HEK293T (cell line): ENCODE results near the gene EIF4B.
"Not testable (repeated sequence)": the region's sequence is repeated elsewhere in the genome, so short reads cannot be mapped to it uniquely, and the experiment has no call there.

Experiments used
- CTCF ChIA-PET: fragments of 350-600 bp; formaldehyde crosslinking; extraction: SDS; loops from one replicate; lab custom pipeline; 2021; ENCODE audit warnings: antibody characterized with exemption, inconsistent platforms; lab: Yijun Ruan, JAX
- POLR2A ChIA-PET: fragments of 350-600 bp; formaldehyde crosslinking; extraction: SDS; loops from one replicate; lab custom pipeline; 2020; ENCODE audit warnings: antibody characterized with exemption, inconsistent platforms; lab: Yijun Ruan, JAX
- DNase-seq: peaks from one replicate; pipeline ENCODE4 v3.0.0; 2012; ENCODE audit warnings: mixed read lengths; ENCODE audit errors: extremely low spot score
- ARNT ChIP-seq: fragments of 450-650 bp; IDR thresholded peaks from 2 replicates; pipeline ENCODE4 v1.6.1; 2017; ENCODE audit warnings: mild to moderate bottlenecking
- BHLHE40 ChIP-seq: fragments of 450-650 bp; IDR thresholded peaks from 2 replicates; pipeline ENCODE4 v1.6.1; 2016; ENCODE audit warnings: mild to moderate bottlenecking, moderate library complexity, borderline replicate concordance
- CTBP1 ChIP-seq: fragments of 450-650 bp; IDR thresholded peaks from 2 replicates; pipeline ENCODE4 v1.6.1; 2016; ENCODE audit warnings: borderline replicate concordance
- ELF4 ChIP-seq: fragments of 450-650 bp; IDR thresholded peaks from 2 replicates; pipeline ENCODE4 v1.6.1; 2017; ENCODE audit warnings: antibody characterized with exemption
- FOXA1 ChIP-seq: fragments of 450-650 bp; IDR thresholded peaks from 2 replicates; pipeline ENCODE4 v1.6.1; 2016; ENCODE audit warnings: mild to moderate bottlenecking
- FOXK2 ChIP-seq: fragments of 450-650 bp; IDR thresholded peaks from 2 replicates; pipeline ENCODE4 v1.6.1; 2016; ENCODE audit warnings: mild to moderate bottlenecking
- FOXM1 ChIP-seq: fragments of 450-650 bp; IDR thresholded peaks from 2 replicates; pipeline ENCODE4 v1.6.1; 2017; ENCODE audit warnings: mild to moderate bottlenecking, borderline replicate concordance
- HDGF ChIP-seq: fragments of 450-650 bp; IDR thresholded peaks from 2 replicates; pipeline ENCODE4 v1.6.1; 2017; ENCODE audit warnings: antibody characterized with exemption, borderline replicate concordance
- L3MBTL2 ChIP-seq: fragments of 450-650 bp; conservative IDR thresholded peaks from 2 replicates; pipeline ENCODE4 v1.6.1; 2016; ENCODE audit warnings: mild to moderate bottlenecking
- LEF1 ChIP-seq: fragments of 450-650 bp; IDR thresholded peaks from 2 replicates; pipeline ENCODE4 v1.6.1; 2017; ENCODE audit warnings: mild to moderate bottlenecking, borderline replicate concordance
- NFRKB ChIP-seq: fragments of 450-650 bp; IDR thresholded peaks from 2 replicates; pipeline ENCODE4 v1.6.1; 2016; ENCODE audit warnings: mild to moderate bottlenecking, moderate library complexity
- PKNOX1 ChIP-seq: fragments of 450-650 bp; IDR thresholded peaks from 2 replicates; pipeline ENCODE4 v1.6.1; 2016
- SP1 ChIP-seq: fragments of 450-650 bp; IDR thresholded peaks from 2 replicates; pipeline ENCODE4 v1.6.1; 2017
- SUZ12 ChIP-seq: fragments of 450-650 bp; IDR thresholded peaks from 2 replicates; pipeline ENCODE4 v1.6.1; 2016; ENCODE audit warnings: mild to moderate bottlenecking
- TARDBP ChIP-seq: fragments of 450-650 bp; IDR thresholded peaks from 2 replicates; pipeline ENCODE4 v1.6.1; 2016
- ZNF384 ChIP-seq: fragments of 450-650 bp; IDR thresholded peaks from 2 replicates; pipeline ENCODE4 v1.6.1; 2016

EIF4B gene

GRCh38 chr12:52988898-52989297, 17.4 kb upstream of the EIF4B start:
- POLR2A ChIA-PET = no interaction called here
- CTCF ChIA-PET = no interaction called here
- DNase-seq = no peak
- TF ChIP-seq ARNT = no peak
- TF ChIP-seq L3MBTL2 = no peak
- no peak for TF ChIP-seq TARDBP
- no peak for TF ChIP-seq SP1
- TF ChIP-seq HDGF = no peak
- no peak for TF ChIP-seq ZNF384
- no peak for TF ChIP-seq LEF1
- no peak for TF ChIP-seq BHLHE40

- ChIA-PET POLR2A (no interaction called here), CTCF (no interaction called here)
- no peak for DNase-seq
- TF ChIP-seq PKNOX1 (no peak), CTBP1 (no peak), BHLHE40 (no peak), FOXK2 (no peak), HDGF (no peak), ELF4 (no peak), ARNT (no peak), TARDBP (no peak), L3MBTL2 (no peak), SP1 (no peak), FOXA1 (no peak), NFRKB (no peak), FOXM1 (no peak), ZNF384 (no peak), LEF1 (no peak), SUZ12 (no peak)
Measured at GRCh38 chr12:52990206-52990605, 16.1 kb upstream of the EIF4B start.

GRCh38 chr12:52992240-52992639, 14.0 kb upstream of the EIF4B start:
- ChIA-PET POLR2A (interaction anchor here (2.4 kb wide), 1 partner anchor 14 kb away, joined by 16 read pairs; the partner anchor contains the start of gene EIF4B), CTCF (interaction anchor here (1.0 to 2.9 kb wide), 3 partner anchors 11 to 112 kb away, joined by 3 to 13 read pairs (median 6); no protein-coding TSS in a partner anchor)
- DNase-seq = not testable (repeated sequence)

GRCh38 chr12:52992699-52993557, 13.3 kb upstream of the EIF4B start:
- no peak for DNase-seq
- TF ChIP-seq CTBP1 (no peak), LEF1 (no peak), SP1 (no peak), HDGF (no peak), L3MBTL2 (no peak), FOXA1 (no peak), TARDBP (no peak), BHLHE40 (no peak), SUZ12 (no peak), NFRKB (no peak), FOXK2 (no peak), FOXM1 (no peak), ZNF384 (no peak), ARNT (no peak), ELF4 (no peak), PKNOX1 (no peak)
- POLR2A ChIA-PET = interaction anchor here (2.4 kb wide), 1 partner anchor 14 kb away, joined by 16 read pairs; the partner anchor contains the start of gene EIF4B
- CTCF ChIA-PET = interaction anchor here (1.9 to 2.9 kb wide), 3 partner anchors 12 to 113 kb away, joined by 5 to 13 read pairs (median 6); no protein-coding TSS in a partner anchor

- CTCF ChIA-PET = interaction anchor here (1.9 to 2.9 kb wide), 3 partner anchors 13 to 114 kb away, joined by 5 to 13 read pairs (median 6); no protein-coding TSS in a partner anchor
- TF ChIP-seq TARDBP (no peak), ELF4 (no peak), NFRKB (no peak), L3MBTL2 (no peak), FOXM1 (no peak), SP1 (no peak), SUZ12 (no peak), FOXK2 (no peak), FOXA1 (no peak), BHLHE40 (no peak), ARNT (no peak), CTBP1 (no peak), HDGF (no peak), PKNOX1 (no peak), ZNF384 (no peak), LEF1 (no peak)
- POLR2A ChIA-PET = interaction anchor here (2.4 kb wide), 1 partner anchor 13 kb away, joined by 16 read pairs; the partner anchor contains the start of gene EIF4B
- DNase-seq = no peak
Measured at GRCh38 chr12:52993558-52993869, 12.7 kb upstream of the EIF4B start.

- CTCF ChIA-PET = no interaction called here
- POLR2A ChIA-PET = no interaction called here
- DNase-seq = no peak
- TF ChIP-seq BHLHE40 (no peak), ELF4 (no peak), FOXA1 (no peak), LEF1 (no peak), L3MBTL2 (no peak), HDGF (no peak), SUZ12 (no peak), FOXK2 (no peak), PKNOX1 (no peak), ARNT (no peak), ZNF384 (no peak), NFRKB (no peak)
Measured at GRCh38 chr12:53004178-53004577, 2.1 kb upstream of the EIF4B start.
